CD4-positive, alpha-beta memory T cell (primary cell): ENCODE data around the gene PTPN3. TPM values are rescaled to one million over a fixed set of nuclear protein-coding genes. Genes with fewer than 3 reads are reported as not detected.

ENCODE experiments used
- CTCF ChIA-PET: fragments of 350-600 bp; sonication (Branson Sonifier 250); formaldehyde crosslinking; loops from one replicate; lab custom pipeline; 2021; ENCODE audit warnings: inconsistent platforms; ENCODE audit not compliant: partially characterized antibody; lab: Charles Lee
- POLR2A ChIA-PET: fragments of 350-600 bp; sonication (Branson Sonifier 250); formaldehyde crosslinking; loops from one replicate; lab custom pipeline; 2021; ENCODE audit not compliant: partially characterized antibody; lab: Charles Lee
- DNase-seq, 5 donors: peaks; one replicate each; pipeline versions ENCODE4 v3.0.0 to v3.0.0-alpha.2; 2020 to 2022; ENCODE audit warnings: mixed read lengths in 1 of 5
- H3K27ac ChIP-seq: one replicate; pipeline ENCODE4 v1.7.0; 2013; ENCODE audit warnings: low read depth, low read length
- H3K27me3 ChIP-seq: 2 replicates; pipeline ENCODE4 v1.7.0; 2013; ENCODE audit warnings: mild to moderate bottlenecking, low read length, moderate library complexity; ENCODE audit not compliant: insufficient read depth
- H3K36me3 ChIP-seq: 2 replicates; pipeline ENCODE4 v1.7.0; 2013; ENCODE audit warnings: mild to moderate bottlenecking, low read length, moderate library complexity; ENCODE audit not compliant: insufficient read depth
- H3K4me1 ChIP-seq: 2 replicates; pipeline ENCODE4 v1.7.0; 2013; ENCODE audit warnings: mild to moderate bottlenecking, low read length, moderate library complexity; ENCODE audit not compliant: insufficient read depth
- H3K4me3 ChIP-seq, 2 donors: one replicate each; pipeline ENCODE4 v1.7.0; 2013; ENCODE audit warnings: low read length in 2 of 2, mild to moderate bottlenecking in 1 of 2
- H3K9me3 ChIP-seq, 2 donors: one replicate each; pipeline ENCODE4 v1.7.0; 2013; ENCODE audit warnings: low read length in 2 of 2, control low read depth in 1 of 2; ENCODE audit not compliant: control insufficient read depth in 1 of 2
- H3K27ac Mint-ChIP-seq, 7 donors: one replicate each; pipeline ENCODE4 v1.8.0; 2020 to 2021; ENCODE audit warnings: mixed read lengths in 7 of 7, mild to moderate bottlenecking in 6 of 7, inconsistent platforms in 3 of 7, moderate library complexity in 3 of 7
- H3K27me3 Mint-ChIP-seq, 2 donors: one replicate each; pipeline ENCODE4 v1.8.0; 2020 to 2021; ENCODE audit warnings: mixed read lengths in 2 of 2
- H3K36me3 Mint-ChIP-seq, 2 donors: one replicate each; pipeline ENCODE4 v1.8.0; 2020 to 2021; ENCODE audit warnings: mixed read lengths in 2 of 2, inconsistent platforms in 1 of 2, mild to moderate bottlenecking in 1 of 2
- H3K4me1 Mint-ChIP-seq, 4 donors: one replicate each; pipeline ENCODE4 v1.8.0; 2020 to 2021; ENCODE audit warnings: mixed read lengths in 4 of 4, mild to moderate bottlenecking in 1 of 4
- H3K4me3 Mint-ChIP-seq, 8 donors: one replicate each; pipeline ENCODE4 v1.8.0; 2020 to 2021; ENCODE audit warnings: mixed read lengths in 8 of 8, mild to moderate bottlenecking in 7 of 8, moderate library complexity in 6 of 8, inconsistent platforms in 3 of 8
- H3K9me3 Mint-ChIP-seq, 8 donors: one replicate each; pipeline ENCODE4 v1.8.0; 2020 to 2021; ENCODE audit warnings: mixed read lengths in 8 of 8, mild to moderate bottlenecking in 5 of 8, inconsistent platforms in 3 of 8, moderate library complexity in 1 of 8
- intact Hi-C: fragments of 100-400 bp; cut with micrococcal nuclease; formaldehyde crosslinking; loops from one replicate; pipeline ENCODE4 v1.15.1; 2023
- polyA plus RNA-seq, 2 donors: library from polyadenylated mRNA; unstranded; fragments of 300-500 nt; fragmentation: Illumina TruSeq; gene quantifications; one replicate each; pipeline ENCODE4 v1.2.3, GENCODE V29; 2021
- total RNA-seq, 2 experiments: library from RNA; stranded (reverse); gene quantifications; one replicate each; pipeline ENCODE4 v1.2.3, GENCODE V29; 2021

The PTPN3 gene
- total and polyA plus RNA-seq, 4 experiments from 2014 or later, result not detected

DNA sequence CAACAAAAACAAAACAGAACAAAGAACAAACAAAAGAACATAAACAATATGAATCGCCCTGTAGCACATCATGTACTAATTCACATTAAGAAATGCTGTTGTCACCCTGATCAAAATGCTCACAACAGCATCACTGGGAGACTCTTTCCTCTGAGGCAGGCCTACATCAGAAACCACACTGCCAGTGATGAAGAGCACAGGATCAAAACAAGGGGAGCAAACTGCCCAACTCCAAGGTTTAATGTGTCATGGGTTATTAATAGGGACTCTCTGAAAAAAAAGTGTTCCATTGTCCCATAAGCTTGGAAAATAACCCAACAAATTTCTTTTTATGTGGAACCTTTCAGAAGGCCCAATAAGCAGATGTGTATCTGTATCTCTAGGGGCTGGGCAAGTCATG, 74.2 kb downstream of the PTPN3 start:
- intact Hi-C loops, result no loop called here
- Mint-ChIP-seq H3K36me3 (no peaks in the 10 kb centered on the region), H3K9me3 (no peaks in the 10 kb centered on the region), H3K27me3 (peaks cover 2 to 8% of the 10 kb centered on the region in 2 donors), H3K4me3 (no peak overlapping the region), H3K27ac (no peak overlapping the region), H3K4me1 (no peaks in the 10 kb centered on the region)
- no peaks in the 10 kb centered on the region for H3K27me3 ChIP-seq
- CTCF ChIA-PET, result no interaction called here
- no peaks in the 10 kb centered on the region for H3K9me3 ChIP-seq
- H3K27ac ChIP-seq, result no peak overlapping the region
- DNase-seq, result no peak
- no peaks in the 10 kb centered on the region for H3K36me3 ChIP-seq
- no peak overlapping the region for H3K4me3 ChIP-seq
- H3K4me1 ChIP-seq, result no peaks in the 10 kb centered on the region
- POLR2A ChIA-PET, result no interaction called here

GRCh38 chr9:109422641-109423040, 75.5 kb downstream of the PTPN3 start:
- Histone ChIP-seq H3K27me3 (no peaks in the 10 kb centered on the region), H3K4me1 (no peaks in the 10 kb centered on the region), H3K4me3 (no peak overlapping the region), H3K36me3 (no peaks in the 10 kb centered on the region), H3K9me3 (no peaks in the 10 kb centered on the region), H3K27ac (no peak overlapping the region)
- ChIA-PET POLR2A (no interaction called here), CTCF (interaction anchor here (0.8 kb wide), 1 partner anchor 10 kb away, joined by 3 read pairs; no protein-coding TSS in a partner anchor)
- Mint-ChIP-seq H3K4me1 (no peaks in the 10 kb centered on the region), H3K27ac (no peak overlapping the region), H3K36me3 (no peaks in the 10 kb centered on the region), H3K4me3 (no peak overlapping the region), H3K9me3 (no peaks in the 10 kb centered on the region), H3K27me3 (peaks cover 0 to 9% of the 10 kb centered on the region in 2 donors)
- DNase-seq, result no peak
- intact Hi-C loops, result no loop called here

- Mint-ChIP-seq H3K9me3 (no peaks in the 10 kb centered on the region), H3K4me3 (no peak overlapping the region), H3K36me3 (no peaks in the 10 kb centered on the region), H3K27ac (peak overlapping the region in 1 of 7 donors; percentile 14), H3K27me3 (peaks cover 0 to 11% of the 10 kb centered on the region in 2 donors), H3K4me1 (no peaks in the 10 kb centered on the region)
- DNase-seq, result no peak
- no peak overlapping the region for H3K27ac ChIP-seq
- H3K4me3 ChIP-seq, result no peak overlapping the region
- H3K9me3 ChIP-seq, result no peaks in the 10 kb centered on the region
- H3K4me1 ChIP-seq, result no peaks in the 10 kb centered on the region
- CTCF ChIA-PET, result interaction anchor here (1.3 kb wide), 1 partner anchor 12 kb away, joined by 3 read pairs; no protein-coding TSS in a partner anchor
- H3K36me3 ChIP-seq, result no peaks in the 10 kb centered on the region
- H3K27me3 ChIP-seq, result peaks cover 3% of the 10 kb centered on the region
- POLR2A ChIA-PET, result no interaction called here
- intact Hi-C loops, result no loop called here
Measured at GRCh38 chr9:109421026-109421970, 76.8 kb downstream of the PTPN3 start.

GRCh38 chr9:109419531-109419930, 78.6 kb downstream of the PTPN3 start:
- Histone ChIP-seq H3K27me3 (peaks cover 3% of the 10 kb centered on the region), H3K4me3 (no peak overlapping the region), H3K4me1 (no peaks in the 10 kb centered on the region), H3K9me3 (no peaks in the 10 kb centered on the region), H3K27ac (no peak overlapping the region), H3K36me3 (no peaks in the 10 kb centered on the region)
- Mint-ChIP-seq H3K4me1 (no peaks in the 10 kb centered on the region), H3K27ac (no peak overlapping the region), H3K27me3 (peaks cover 8 to 15% of the 10 kb centered on the region in 2 donors), H3K9me3 (no peaks in the 10 kb centered on the region), H3K4me3 (no peak overlapping the region), H3K36me3 (no peaks in the 10 kb centered on the region)
- POLR2A ChIA-PET, result no interaction called here
- intact Hi-C loops, result no loop called here
- no peak for DNase-seq
- CTCF ChIA-PET, result no interaction called here

- H3K9me3 Mint-ChIP-seq, result no peaks in the 10 kb centered on the region
- ChIA-PET POLR2A (no interaction called here), CTCF (no interaction called here)
- peaks cover 8 to 15% of the 10 kb centered on the region in 2 donors for H3K27me3 Mint-ChIP-seq
- H3K27ac ChIP-seq, result no peak overlapping the region
- intact Hi-C loops, result no loop called here
- H3K4me3 Mint-ChIP-seq, result no peak overlapping the region
- no peaks in the 10 kb centered on the region for H3K4me1 ChIP-seq
- no peak overlapping the region for H3K4me3 ChIP-seq
- H3K27ac Mint-ChIP-seq, result no peak overlapping the region
- no peaks in the 10 kb centered on the region for H3K36me3 Mint-ChIP-seq
- no peaks in the 10 kb centered on the region for H3K4me1 Mint-ChIP-seq
- H3K36me3 ChIP-seq, result no peaks in the 10 kb centered on the region
- no peaks in the 10 kb centered on the region for H3K9me3 ChIP-seq
- no peak for DNase-seq
- H3K27me3 ChIP-seq, result peaks cover 3% of the 10 kb centered on the region
Measured at GRCh38 chr9:109418827-109419226, 79.3 kb downstream of the PTPN3 start.

GRCh38 chr9:109417585-109418544, 80.2 kb downstream of the PTPN3 start:
- Histone ChIP-seq H3K9me3 (no peaks in the 10 kb centered on the region), H3K27me3 (peaks cover 3% of the 10 kb centered on the region), H3K4me1 (no peaks in the 10 kb centered on the region), H3K36me3 (no peaks in the 10 kb centered on the region), H3K4me3 (no peak overlapping the region), H3K27ac (no peak overlapping the region)
- peaks cover 16% of the 10 kb centered on the region in 2 donors for H3K27me3 Mint-ChIP-seq
- no peaks in the 10 kb centered on the region for H3K4me1 Mint-ChIP-seq
- H3K27ac Mint-ChIP-seq, result no peak overlapping the region
- H3K4me3 Mint-ChIP-seq, result no peak overlapping the region
- CTCF ChIA-PET, result no interaction called here
- no peaks in the 10 kb centered on the region for H3K9me3 Mint-ChIP-seq
- H3K36me3 Mint-ChIP-seq, result no peaks in the 10 kb centered on the region
- DNase-seq, result no peak
- POLR2A ChIA-PET, result no interaction called here
- intact Hi-C loops, result no loop called here

DNA sequence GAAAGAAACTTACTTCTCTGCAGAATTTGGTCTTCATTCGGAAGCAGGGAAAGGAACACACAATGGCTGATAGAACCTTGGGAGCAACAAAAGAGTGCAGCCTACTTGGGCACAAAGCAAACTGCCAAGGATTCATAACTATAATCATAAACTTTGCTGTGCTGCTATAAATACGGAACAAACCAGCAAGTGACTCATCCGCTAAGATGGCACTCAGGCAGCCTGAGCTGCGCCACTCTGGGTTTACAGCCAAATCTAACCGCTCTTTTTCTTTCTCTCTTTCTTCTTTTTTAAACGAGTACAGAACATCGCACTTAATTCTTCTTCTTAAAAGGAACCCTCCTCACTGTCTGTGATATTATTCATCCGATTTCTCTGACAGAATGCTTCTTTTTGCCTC, 81.1 kb downstream of the PTPN3 start:
- no peaks in the 10 kb centered on the region for H3K4me1 ChIP-seq
- Mint-ChIP-seq H3K4me3 (no peak overlapping the region), H3K27ac (no peak overlapping the region), H3K27me3 (peaks cover 16% of the 10 kb centered on the region in 2 donors), H3K4me1 (peaks cover 0 to under 1% (median 0%) of the 10 kb centered on the region in 4 donors), H3K9me3 (no peaks in the 10 kb centered on the region), H3K36me3 (no peaks in the 10 kb centered on the region)
- POLR2A ChIA-PET, result no interaction called here
- no peak for DNase-seq
- H3K9me3 ChIP-seq, result no peaks in the 10 kb centered on the region
- H3K36me3 ChIP-seq, result no peaks in the 10 kb centered on the region
- CTCF ChIA-PET, result no interaction called here
- no peak overlapping the region for H3K27ac ChIP-seq
- H3K4me3 ChIP-seq, result no peak overlapping the region
- peaks cover 3% of the 10 kb centered on the region for H3K27me3 ChIP-seq
- intact Hi-C loops, result no loop called here
